ENCODE measurements around the gene ADARB2. TPM values are rescaled to one million over a fixed set of nuclear protein-coding genes. Genes with fewer than 3 reads are reported as not detected.
A peak's percentile ranks its signal among the peaks of the same experiment; 100 is the strongest.

The ADARB2 gene
- total and polyA plus RNA-seq, 8 donors = 0.34 to 24.7 (median 3.2) TPM

- peak in 1 of 6 donors; percentile 5 for DNase-seq
- H3K27me3 ChIP-seq = no peaks in the 10 kb centered on the region
- no peak for FAIRE-seq
Measured at GRCh38 chr10:1377740-1378397, 359.5 kb downstream of the ADARB2 start.

DNA sequence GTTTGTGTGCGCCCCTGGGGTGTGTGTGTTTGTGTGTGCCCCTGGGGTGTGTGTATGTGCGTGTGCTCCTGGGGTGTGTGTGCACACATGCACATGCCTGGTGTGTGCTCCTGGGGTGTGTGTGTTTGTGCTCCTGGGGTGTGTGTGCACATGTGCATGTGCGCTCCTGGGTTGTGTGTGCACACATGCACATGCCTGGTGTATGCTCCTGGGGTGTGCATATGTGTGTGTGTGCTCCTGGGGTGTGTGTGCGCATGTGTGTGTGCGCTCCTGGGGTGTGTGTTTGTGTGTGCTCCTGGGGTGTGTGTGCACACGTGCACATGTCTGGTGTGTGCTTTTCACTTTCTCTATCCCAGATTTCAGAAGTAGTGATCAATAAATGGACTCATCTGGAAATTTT lies 360.1 kb downstream of the ADARB2 start:
- WGBS, 2 donors = 58 to 67% methylated on average over 6 of the region's 6 CpGs
- Histone ChIP-seq H3K27me3 (no peaks in the 10 kb centered on the region), H3K4me1 (no peaks in the 10 kb centered on the region), H3K4me3 (no peak overlapping the region), H3K36me3 (no peaks in the 10 kb centered on the region), H3K9me3 (no peaks in the 10 kb centered on the region), H3K27ac (no peak overlapping the region)
- ATAC-seq (no peak), DNase-seq (peak in 1 of 6 donors; percentile 4), FAIRE-seq (no peak)
- intact Hi-C loops (cut with DNase I) = no loop called here
- TF ChIP-seq CTCF (IDR thresholded peaks at IDR 0.05) = no peak

More at GRCh38 chr10:1377740-1378397, 359.5 kb downstream of the ADARB2 start:
- intact Hi-C loops (cut with DNase I) = no loop called here
- TF ChIP-seq CTCF (IDR thresholded peaks at IDR 0.05) = no peak
- no peaks in the 10 kb centered on the region for H3K36me3 ChIP-seq
- no peaks in the 10 kb centered on the region for H3K9me3 ChIP-seq
- H3K4me1 ChIP-seq = no peaks in the 10 kb centered on the region
- ATAC-seq = no peak
- H3K27ac ChIP-seq = no peak overlapping the region
- whole genome bisulfite sequencing, 2 donors = 20 to 23% methylated on average over 14 of the region's 14 CpGs
- H3K4me3 ChIP-seq = no peak overlapping the region

- no peak overlapping the region for H3K27ac ChIP-seq
- TF ChIP-seq CTCF (IDR thresholded peaks at IDR 0.05) = no peak
- H3K9me3 ChIP-seq = no peaks in the 10 kb centered on the region
- no peaks in the 10 kb centered on the region for H3K36me3 ChIP-seq
- DNase-seq (no peak), ATAC-seq (no peak), FAIRE-seq (no peak)
- no peaks in the 10 kb centered on the region for H3K4me1 ChIP-seq
- intact Hi-C loops (cut with DNase I) = no loop called here
- no peaks in the 10 kb centered on the region for H3K27me3 ChIP-seq
- no peak overlapping the region for H3K4me3 ChIP-seq
- WGBS, 2 donors = 57 to 68% methylated on average over 11 of the region's 11 CpGs
Measured at GRCh38 chr10:1376384-1376945, 360.9 kb downstream of the ADARB2 start.

GRCh38 chr10:1375346-1376170 lies 361.8 kb downstream of the ADARB2 start:
- H3K4me3 ChIP-seq = no peak overlapping the region
- H3K27ac ChIP-seq = no peak overlapping the region
- no peaks in the 10 kb centered on the region for H3K9me3 ChIP-seq
- ATAC-seq (no peak), DNase-seq (no peak), FAIRE-seq (no peak)
- no peak for TF ChIP-seq CTCF (IDR thresholded peaks at IDR 0.05)
- no peaks in the 10 kb centered on the region for H3K36me3 ChIP-seq
- no peaks in the 10 kb centered on the region for H3K27me3 ChIP-seq
- WGBS, 2 donors = 64 to 73% methylated on average over 27 of the region's 27 CpGs
- intact Hi-C loops (cut with DNase I) = no loop called here
- no peaks in the 10 kb centered on the region for H3K4me1 ChIP-seq
